Measurements from ENCODE around the gene LIN28B.

DNA sequence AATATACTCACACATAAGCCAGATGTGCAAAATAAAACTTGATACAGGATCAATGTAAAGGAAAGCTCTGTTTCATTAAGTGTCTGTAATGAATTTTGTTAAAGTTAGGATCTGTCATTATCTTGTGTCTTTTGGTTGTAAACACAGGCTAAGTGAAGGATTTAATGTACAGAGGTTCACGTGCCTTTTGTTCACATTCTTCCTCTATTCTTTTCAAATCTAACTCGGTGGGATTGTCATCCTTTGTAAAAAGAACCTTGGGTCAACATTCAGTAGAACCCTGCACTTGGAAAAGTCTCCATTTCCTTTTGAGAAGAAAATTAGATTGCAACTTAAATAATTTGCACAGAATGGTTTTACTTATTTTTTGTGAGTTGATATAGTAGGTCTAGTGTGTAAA, 7.7 kb upstream of the LIN28B start:
- TF ChIP-seq, protein P1, sequence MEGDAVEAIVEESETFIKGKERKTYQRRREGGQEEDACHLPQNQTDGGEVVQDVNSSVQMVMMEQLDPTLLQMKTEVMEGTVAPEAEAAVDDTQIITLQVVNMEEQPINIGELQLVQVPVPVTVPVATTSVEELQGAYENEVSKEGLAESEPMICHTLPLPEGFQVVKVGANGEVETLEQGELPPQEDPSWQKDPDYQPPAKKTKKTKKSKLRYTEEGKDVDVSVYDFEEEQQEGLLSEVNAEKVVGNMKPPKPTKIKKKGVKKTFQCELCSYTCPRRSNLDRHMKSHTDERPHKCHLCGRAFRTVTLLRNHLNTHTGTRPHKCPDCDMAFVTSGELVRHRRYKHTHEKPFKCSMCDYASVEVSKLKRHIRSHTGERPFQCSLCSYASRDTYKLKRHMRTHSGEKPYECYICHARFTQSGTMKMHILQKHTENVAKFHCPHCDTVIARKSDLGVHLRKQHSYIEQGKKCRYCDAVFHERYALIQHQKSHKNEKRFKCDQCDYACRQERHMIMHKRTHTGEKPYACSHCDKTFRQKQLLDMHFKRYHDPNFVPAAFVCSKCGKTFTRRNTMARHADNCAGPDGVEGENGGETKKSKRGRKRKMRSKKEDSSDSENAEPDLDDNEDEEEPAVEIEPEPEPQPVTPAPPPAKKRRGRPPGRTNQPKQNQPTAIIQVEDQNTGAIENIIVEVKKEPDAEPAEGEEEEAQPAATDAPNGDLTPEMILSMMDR (IDR thresholded peaks at IDR 0.05; ENCODE audit: insufficient read depth, low read length) = no peak
- TF ChIP-seq, protein P2, sequence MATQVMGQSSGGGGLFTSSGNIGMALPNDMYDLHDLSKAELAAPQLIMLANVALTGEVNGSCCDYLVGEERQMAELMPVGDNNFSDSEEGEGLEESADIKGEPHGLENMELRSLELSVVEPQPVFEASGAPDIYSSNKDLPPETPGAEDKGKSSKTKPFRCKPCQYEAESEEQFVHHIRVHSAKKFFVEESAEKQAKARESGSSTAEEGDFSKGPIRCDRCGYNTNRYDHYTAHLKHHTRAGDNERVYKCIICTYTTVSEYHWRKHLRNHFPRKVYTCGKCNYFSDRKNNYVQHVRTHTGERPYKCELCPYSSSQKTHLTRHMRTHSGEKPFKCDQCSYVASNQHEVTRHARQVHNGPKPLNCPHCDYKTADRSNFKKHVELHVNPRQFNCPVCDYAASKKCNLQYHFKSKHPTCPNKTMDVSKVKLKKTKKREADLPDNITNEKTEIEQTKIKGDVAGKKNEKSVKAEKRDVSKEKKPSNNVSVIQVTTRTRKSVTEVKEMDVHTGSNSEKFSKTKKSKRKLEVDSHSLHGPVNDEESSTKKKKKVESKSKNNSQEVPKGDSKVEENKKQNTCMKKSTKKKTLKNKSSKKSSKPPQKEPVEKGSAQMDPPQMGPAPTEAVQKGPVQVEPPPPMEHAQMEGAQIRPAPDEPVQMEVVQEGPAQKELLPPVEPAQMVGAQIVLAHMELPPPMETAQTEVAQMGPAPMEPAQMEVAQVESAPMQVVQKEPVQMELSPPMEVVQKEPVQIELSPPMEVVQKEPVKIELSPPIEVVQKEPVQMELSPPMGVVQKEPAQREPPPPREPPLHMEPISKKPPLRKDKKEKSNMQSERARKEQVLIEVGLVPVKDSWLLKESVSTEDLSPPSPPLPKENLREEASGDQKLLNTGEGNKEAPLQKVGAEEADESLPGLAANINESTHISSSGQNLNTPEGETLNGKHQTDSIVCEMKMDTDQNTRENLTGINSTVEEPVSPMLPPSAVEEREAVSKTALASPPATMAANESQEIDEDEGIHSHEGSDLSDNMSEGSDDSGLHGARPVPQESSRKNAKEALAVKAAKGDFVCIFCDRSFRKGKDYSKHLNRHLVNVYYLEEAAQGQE (IDR thresholded peaks at IDR 0.05; ENCODE audit: insufficient replicate concordance, low read depth) = no peak
- TF ChIP-seq POLR2AphosphoS5 (IDR thresholded peaks at IDR 0.05; ENCODE audit: low read depth) (no peak), GABPA (IDR thresholded peaks at IDR 0.05; ENCODE audit: low read depth) (no peak), SPI1 (IDR thresholded peaks at IDR 0.05; ENCODE audit: borderline replicate concordance, low read depth) (no peak)
